HepG2 (cell line): ENCODE results near the gene SMURF1. TPM values are rescaled to one million over a fixed set of nuclear protein-coding genes. Genes with fewer than 3 reads are reported as not detected.
A peak's percentile ranks its signal among the peaks of the same experiment; 100 is the strongest.

ENCODE experiments used
- FOXM1 ChIP-seq: sonication (generic); formaldehyde crosslinking; IDR thresholded peaks from 2 replicates; pipeline ENCODE4 v1.5.0; 2020; ENCODE audit warnings: missing genetic modification reagents
- GLMP ChIP-seq: sonication (generic); formaldehyde crosslinking; IDR thresholded peaks from 2 replicates; pipeline ENCODE4 v1.9.0; 2021; ENCODE audit warnings: missing genetic modification reagents, mild to moderate bottlenecking, borderline replicate concordance
- HOXA9 ChIP-seq: sonication (generic); formaldehyde crosslinking; IDR thresholded peaks from 2 replicates; pipeline ENCODE4 v1.8.1; 2022; ENCODE audit warnings: missing genetic modification reagents, mild to moderate bottlenecking, moderate library complexity, borderline replicate concordance
- MED1 ChIP-seq: sonication (generic); formaldehyde crosslinking; IDR thresholded peaks from 2 replicates; pipeline ENCODE4 v1.4.0; 2020; ENCODE audit warnings: missing genetic modification reagents
- MXD1 ChIP-seq: sonication (generic); formaldehyde crosslinking; IDR thresholded peaks from 2 replicates; pipeline ENCODE4 v1.4.0; 2020; ENCODE audit warnings: mild to moderate bottlenecking, missing genetic modification reagents
- NCOA5 ChIP-seq: sonication (generic); formaldehyde crosslinking; IDR thresholded peaks from 2 replicates; pipeline ENCODE4 v1.4.0; 2020; ENCODE audit warnings: missing genetic modification reagents
- NR2C2 ChIP-seq: sonication (generic); formaldehyde crosslinking; IDR thresholded peaks from 2 replicates; pipeline ENCODE4 v1.4.0; 2020; ENCODE audit warnings: missing genetic modification reagents, mild to moderate bottlenecking, moderate library complexity, borderline replicate concordance
- PAXIP1 ChIP-seq: sonication (generic); formaldehyde crosslinking; conservative IDR thresholded peaks from 2 replicates; pipeline ENCODE4 v1.4.0; 2020; ENCODE audit warnings: mild to moderate bottlenecking, missing genetic modification reagents, moderate library complexity
- RELA ChIP-seq: sonication (generic); formaldehyde crosslinking; IDR thresholded peaks from 2 replicates; pipeline ENCODE4 v1.4.0; 2020; ENCODE audit warnings: missing genetic modification reagents
- SIX1 ChIP-seq: sonication (generic); formaldehyde crosslinking; IDR thresholded peaks from 2 replicates; pipeline ENCODE4 v1.4.0; 2020; ENCODE audit warnings: missing genetic modification reagents, borderline replicate concordance
- SMC3 ChIP-seq: IDR thresholded peaks from 2 replicates; pipeline ENCODE4 v1.6.1; 2011; ENCODE audit warnings: low read length, improper control_type of control experiment
- SNAI1 ChIP-seq: sonication (generic); formaldehyde crosslinking; IDR thresholded peaks from 2 replicates; pipeline ENCODE4 v1.5.0; 2020; ENCODE audit warnings: mild to moderate bottlenecking, missing genetic modification reagents, borderline replicate concordance
- TBL1XR1 ChIP-seq: fragments of 150-350 bp; IDR thresholded peaks from 2 replicates; pipeline ENCODE4 v1.6.1; 2014; ENCODE audit warnings: borderline replicate concordance, low read length; ENCODE audit not compliant: partially characterized antibody
- TOPORS ChIP-seq: sonication (generic); formaldehyde crosslinking; IDR thresholded peaks from 2 replicates; pipeline ENCODE4 v1.8.0; 2023; ENCODE audit warnings: mild to moderate bottlenecking, missing genetic modification reagents
- ZNF333 ChIP-seq: sonication (generic); formaldehyde crosslinking; IDR thresholded peaks from 2 replicates; pipeline ENCODE4 v1.4.0; 2020; ENCODE audit warnings: mild to moderate bottlenecking, missing genetic modification reagents, borderline replicate concordance
- ZNF430 ChIP-seq: sonication (generic); formaldehyde crosslinking; IDR thresholded peaks from 2 replicates; pipeline ENCODE4 v1.9.0; 2021; ENCODE audit warnings: mild to moderate bottlenecking, missing genetic modification reagents
- ZNF513 ChIP-seq: sonication (generic); formaldehyde crosslinking; conservative IDR thresholded peaks from 2 replicates; pipeline ENCODE4 v1.5.0; 2020; ENCODE audit warnings: missing genetic modification reagents
- ZNF547 ChIP-seq: sonication (generic); formaldehyde crosslinking; IDR thresholded peaks from 2 replicates; pipeline ENCODE4 v1.5.1; 2020; ENCODE audit warnings: mild to moderate bottlenecking, missing genetic modification reagents
- ZNF562 ChIP-seq: sonication (generic); formaldehyde crosslinking; IDR thresholded peaks from 2 replicates; pipeline ENCODE4 v1.8.0; 2022; ENCODE audit warnings: missing genetic modification reagents, borderline replicate concordance
- ZNF567 ChIP-seq: sonication (generic); formaldehyde crosslinking; IDR thresholded peaks from 2 replicates; pipeline ENCODE4 v1.8.1; 2023; ENCODE audit warnings: mild to moderate bottlenecking, missing genetic modification reagents, borderline replicate concordance
- ZNF775 ChIP-seq: sonication (generic); formaldehyde crosslinking; IDR thresholded peaks from 2 replicates; pipeline ENCODE4 v1.4.0; 2020; ENCODE audit warnings: missing genetic modification reagents, mild to moderate bottlenecking, moderate library complexity, borderline replicate concordance
- ZSCAN5A ChIP-seq: sonication (generic); formaldehyde crosslinking; IDR thresholded peaks from 2 replicates; pipeline ENCODE4 v1.8.0; 2022; ENCODE audit warnings: mild to moderate bottlenecking, missing genetic modification reagents, borderline replicate concordance
- polyA plus RNA-seq, 8 experiments: library from polyadenylated mRNA; depleted of rRNA in 3 of 8; stranded (reverse) in 7 of 8; unstranded in 1 of 8; fragments of >200 nt; fragmentation: Illumina TruSeq in 4 of 8; extraction: Trizol in 4 of 8; gene quantifications; 2 replicates each; pipeline versions ENCODE4 v1.2.1 to v1.2.3, GENCODE V29; 2011 to 2016; ENCODE audit warnings: low read depth in 4 of 8, missing spikeins in 1 of 8, mixed read lengths in 1 of 8; ENCODE audit not compliant: insufficient read depth in 1 of 8
- total RNA-seq, 5 experiments: library from RNA; depleted of rRNA; stranded (reverse); fragments of >200 nt; fragmentation: Illumina TruSeq; extraction: Trizol; gene quantifications; 2 replicates each; pipeline ENCODE4 v1.2.3, GENCODE V29; 2016; ENCODE audit warnings: low read depth in 1 of 5

SMURF1 gene
- total and polyA plus RNA-seq, 2 of the 13 experiments (the other 11 are each of a cell fraction or from before 2014, with no cell fraction given): 8.3 to 11.1 TPM

- no peak for TF ChIP-seq ZNF775 (CRISPR knock-in tag)
- TF ChIP-seq ZSCAN5A: peak; percentile 59; the same call in 1 of the 2 replicates
- TF ChIP-seq SNAI1 (CRISPR knock-in tag): no peak
- no peak for TF ChIP-seq ZNF547
- no peak for TF ChIP-seq ZNF562 (CRISPR knock-in tag)
- no peak for TF ChIP-seq RELA
- TF ChIP-seq ZNF567: 0 out of 2 replicates have a peak, but pooled peaks have one; percentile 41
- peak; percentile 67 for TF ChIP-seq MED1
- no peak for TF ChIP-seq FOXM1 (CRISPR knock-in tag)
- TF ChIP-seq SMC3: no peak
- no peak for TF ChIP-seq ZNF513
- TF ChIP-seq TBL1XR1: peak; percentile 72
- TF ChIP-seq ZNF430 (CRISPR knock-in tag): no peak
- TF ChIP-seq NR2C2 (CRISPR knock-in tag): peak; percentile 53; the same call in 1 of the 2 replicates
- no peak for TF ChIP-seq MXD1
- peak; percentile 94 for TF ChIP-seq PAXIP1 (CRISPR knock-in tag)
- no peak for TF ChIP-seq GLMP (CRISPR knock-in tag)
- no peak for TF ChIP-seq HOXA9
- peak; percentile 60 for TF ChIP-seq TOPORS (CRISPR knock-in tag)
- TF ChIP-seq SIX1 (CRISPR knock-in tag): peak; percentile 59; the same call in 1 of the 2 replicates
- no peak for TF ChIP-seq NCOA5
- TF ChIP-seq ZNF333 (CRISPR knock-in tag): no peak
These were observed 44.9 kb downstream of the SMURF1 start (continued) for GRCh38 chr7:99098824-99099498.
